Vagina (tissue), 2 donors: ENCODE data around the gene ADPRS.

Experiments used
- POLR2A ChIP-seq, 2 donors: fragments of 450-650 bp; IDR thresholded peaks; one replicate each; pipeline ENCODE4 v1.6.1; 2017; ENCODE audit warnings: antibody characterized with exemption in 2 of 2, mild to moderate bottlenecking in 2 of 2, moderate library complexity in 2 of 2
- POLR2AphosphoS5 ChIP-seq, 2 donors: sonication (generic); formaldehyde crosslinking; IDR thresholded peaks; one replicate each; pipeline ENCODE4 v1.9.0; 2017; ENCODE audit warnings: antibody characterized with exemption in 2 of 2, mild to moderate bottlenecking in 2 of 2, low read depth in 1 of 2; ENCODE audit not compliant: insufficient read depth in 1 of 2
- TF ChIP-seq, protein P1 (sequence below), 3 experiments: fragments of 450-650 bp in 2 of 3; fragments of 200-600 bp in 1 of 3; sonication (generic) in 1 of 3; IDR thresholded peaks; one replicate each; pipeline ENCODE4 v1.5.1; 2017 to 2019; ENCODE audit warnings: antibody characterized with exemption in 3 of 3, mild to moderate bottlenecking in 2 of 3, moderate library complexity in 2 of 3

GRCh38 chr1:36101546-36101945 lies 12.9 kb downstream of the ADPRS start:
- TF ChIP-seq, protein P1, sequence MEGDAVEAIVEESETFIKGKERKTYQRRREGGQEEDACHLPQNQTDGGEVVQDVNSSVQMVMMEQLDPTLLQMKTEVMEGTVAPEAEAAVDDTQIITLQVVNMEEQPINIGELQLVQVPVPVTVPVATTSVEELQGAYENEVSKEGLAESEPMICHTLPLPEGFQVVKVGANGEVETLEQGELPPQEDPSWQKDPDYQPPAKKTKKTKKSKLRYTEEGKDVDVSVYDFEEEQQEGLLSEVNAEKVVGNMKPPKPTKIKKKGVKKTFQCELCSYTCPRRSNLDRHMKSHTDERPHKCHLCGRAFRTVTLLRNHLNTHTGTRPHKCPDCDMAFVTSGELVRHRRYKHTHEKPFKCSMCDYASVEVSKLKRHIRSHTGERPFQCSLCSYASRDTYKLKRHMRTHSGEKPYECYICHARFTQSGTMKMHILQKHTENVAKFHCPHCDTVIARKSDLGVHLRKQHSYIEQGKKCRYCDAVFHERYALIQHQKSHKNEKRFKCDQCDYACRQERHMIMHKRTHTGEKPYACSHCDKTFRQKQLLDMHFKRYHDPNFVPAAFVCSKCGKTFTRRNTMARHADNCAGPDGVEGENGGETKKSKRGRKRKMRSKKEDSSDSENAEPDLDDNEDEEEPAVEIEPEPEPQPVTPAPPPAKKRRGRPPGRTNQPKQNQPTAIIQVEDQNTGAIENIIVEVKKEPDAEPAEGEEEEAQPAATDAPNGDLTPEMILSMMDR (IDR thresholded peaks at IDR 0.05): no peak
- TF ChIP-seq POLR2A (IDR thresholded peaks at IDR 0.05) (no peak), POLR2AphosphoS5 (IDR thresholded peaks at IDR 0.05; ENCODE audit: insufficient read depth in 1 of 2, low read depth in 1 of 2) (no peak)
